Glutamatergic neuron (in vitro differentiated cells): ENCODE results near the gene NOS1AP. TPM values are rescaled to one million over a fixed set of nuclear protein-coding genes. Genes with fewer than 3 reads are reported as not detected.

Experiments used
- DNase-seq: peaks from one replicate; pipeline ENCODE4 v3.0.0; 2022
- H3K27ac Mint-ChIP-seq: one replicate; pipeline ENCODE4 v1.8.0; 2020; ENCODE audit warnings: mild to moderate bottlenecking, mixed read lengths, inconsistent platforms; ENCODE audit not compliant: unreplicated experiment
- H3K27me3 Mint-ChIP-seq: one replicate; pipeline ENCODE4 v1.8.0; 2020; ENCODE audit warnings: mild to moderate bottlenecking, moderate library complexity, mixed read lengths, inconsistent platforms; ENCODE audit not compliant: unreplicated experiment
- H3K36me3 Mint-ChIP-seq: one replicate; pipeline ENCODE4 v1.8.0; 2020; ENCODE audit warnings: mild to moderate bottlenecking, mixed read lengths, inconsistent platforms; ENCODE audit not compliant: unreplicated experiment
- H3K4me1 Mint-ChIP-seq: one replicate; pipeline ENCODE4 v1.8.0; 2020; ENCODE audit warnings: mild to moderate bottlenecking, low read depth, mixed read lengths, inconsistent platforms; ENCODE audit not compliant: unreplicated experiment
- H3K4me3 Mint-ChIP-seq: one replicate; pipeline ENCODE4 v1.8.0; 2020; ENCODE audit warnings: mild to moderate bottlenecking, mixed read lengths, inconsistent platforms; ENCODE audit not compliant: unreplicated experiment
- H3K9me3 Mint-ChIP-seq: one replicate; pipeline ENCODE4 v1.8.0; 2020; ENCODE audit warnings: mild to moderate bottlenecking, moderate library complexity, mixed read lengths, inconsistent platforms; ENCODE audit not compliant: unreplicated experiment
- total RNA-seq: library from RNA; stranded (reverse); fragmentation: NEBNext Ultra II Directional; extraction: Animal tissue kit (Norgen Biotek cat#: 25700); gene quantifications from one replicate; pipeline ENCODE4 v1.2.1, GENCODE V29; 2021; ENCODE audit not compliant: unreplicated experiment
- TF ChIP-seq, protein P1 (sequence below): fragments of 200-600 bp; sonication (generic); IDR thresholded peaks from one replicate; pipeline ENCODE4 v1.5.0; 2021; ENCODE audit not compliant: partially characterized antibody, unreplicated experiment

The NOS1AP gene
- total RNA-seq, 1 donor from 2014 or later, result 12.7 TPM

- Mint-ChIP-seq H3K4me1 (peaks cover 19% of the 10 kb centered on the region), H3K27ac (no peak overlapping the region), H3K4me3 (no peak overlapping the region), H3K9me3 (no peaks in the 10 kb centered on the region), H3K27me3 (no peaks in the 10 kb centered on the region), H3K36me3 (no peaks in the 10 kb centered on the region)
- TF ChIP-seq, protein P1, sequence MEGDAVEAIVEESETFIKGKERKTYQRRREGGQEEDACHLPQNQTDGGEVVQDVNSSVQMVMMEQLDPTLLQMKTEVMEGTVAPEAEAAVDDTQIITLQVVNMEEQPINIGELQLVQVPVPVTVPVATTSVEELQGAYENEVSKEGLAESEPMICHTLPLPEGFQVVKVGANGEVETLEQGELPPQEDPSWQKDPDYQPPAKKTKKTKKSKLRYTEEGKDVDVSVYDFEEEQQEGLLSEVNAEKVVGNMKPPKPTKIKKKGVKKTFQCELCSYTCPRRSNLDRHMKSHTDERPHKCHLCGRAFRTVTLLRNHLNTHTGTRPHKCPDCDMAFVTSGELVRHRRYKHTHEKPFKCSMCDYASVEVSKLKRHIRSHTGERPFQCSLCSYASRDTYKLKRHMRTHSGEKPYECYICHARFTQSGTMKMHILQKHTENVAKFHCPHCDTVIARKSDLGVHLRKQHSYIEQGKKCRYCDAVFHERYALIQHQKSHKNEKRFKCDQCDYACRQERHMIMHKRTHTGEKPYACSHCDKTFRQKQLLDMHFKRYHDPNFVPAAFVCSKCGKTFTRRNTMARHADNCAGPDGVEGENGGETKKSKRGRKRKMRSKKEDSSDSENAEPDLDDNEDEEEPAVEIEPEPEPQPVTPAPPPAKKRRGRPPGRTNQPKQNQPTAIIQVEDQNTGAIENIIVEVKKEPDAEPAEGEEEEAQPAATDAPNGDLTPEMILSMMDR, result no peak
- no peak for DNase-seq
Measured at GRCh38 chr1:162186406-162186805, 116.9 kb downstream of the NOS1AP start.

DNA sequence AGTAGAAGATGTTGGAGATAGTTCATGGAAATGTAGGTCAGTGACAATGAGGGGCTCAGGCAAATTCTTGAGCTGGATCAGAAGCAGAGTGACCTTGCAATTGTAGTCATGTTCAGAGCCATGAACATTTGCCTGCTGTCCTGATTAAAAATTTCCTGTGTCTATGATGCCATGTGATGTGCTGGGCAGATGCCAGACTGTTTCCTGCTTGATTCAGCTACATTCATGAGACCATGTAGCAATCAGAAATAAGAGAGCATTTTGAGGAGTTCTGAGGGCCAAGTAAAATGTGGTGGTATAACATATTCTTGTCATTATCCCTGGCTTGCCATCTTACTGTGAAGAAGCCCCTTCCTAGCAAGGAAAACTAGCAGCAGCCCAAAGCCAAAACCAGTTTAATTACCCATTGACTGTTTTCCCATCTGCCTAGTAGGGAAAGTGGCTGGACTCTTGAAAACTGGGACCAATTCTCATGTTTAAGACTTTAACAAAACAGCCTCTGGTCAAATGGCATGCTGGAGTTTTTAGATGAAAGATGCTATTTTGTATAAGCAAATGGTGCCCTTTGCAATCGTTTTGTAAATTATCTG lies 118.3 kb downstream of the NOS1AP start:
- no peak overlapping the region for H3K4me3 Mint-ChIP-seq
- no peaks in the 10 kb centered on the region for H3K36me3 Mint-ChIP-seq
- no peaks in the 10 kb centered on the region for H3K27me3 Mint-ChIP-seq
- H3K27ac Mint-ChIP-seq, result no peak overlapping the region
- no peaks in the 10 kb centered on the region for H3K9me3 Mint-ChIP-seq
- no peak for DNase-seq
- TF ChIP-seq, protein P1, result no peak
- H3K4me1 Mint-ChIP-seq, result peaks cover 19% of the 10 kb centered on the region

DNA sequence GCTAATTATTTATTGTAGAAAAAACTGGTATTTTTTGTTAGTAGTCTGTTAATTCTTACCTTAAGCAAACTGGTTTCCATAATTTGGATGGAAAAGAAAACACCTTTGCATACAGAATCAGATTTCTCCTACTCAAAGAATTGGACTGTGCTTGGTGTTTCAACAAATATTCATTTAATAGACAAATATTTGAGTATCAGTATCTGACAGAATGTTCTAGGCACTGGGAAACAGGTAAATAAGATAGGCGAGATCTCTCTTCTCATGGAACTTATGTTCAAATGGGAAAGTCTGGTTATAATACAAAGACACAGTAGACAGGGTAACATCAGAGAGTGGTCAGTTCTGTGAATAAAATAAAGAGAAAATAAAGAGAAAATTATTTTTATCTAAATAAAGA lies 119.9 kb downstream of the NOS1AP start:
- H3K27ac Mint-ChIP-seq, result no peak overlapping the region
- H3K9me3 Mint-ChIP-seq, result no peaks in the 10 kb centered on the region
- no peak for DNase-seq
- H3K4me1 Mint-ChIP-seq, result peaks cover 11% of the 10 kb centered on the region
- TF ChIP-seq, protein P1, result no peak
- no peaks in the 10 kb centered on the region for H3K27me3 Mint-ChIP-seq
- no peaks in the 10 kb centered on the region for H3K36me3 Mint-ChIP-seq
- no peak overlapping the region for H3K4me3 Mint-ChIP-seq

DNA sequence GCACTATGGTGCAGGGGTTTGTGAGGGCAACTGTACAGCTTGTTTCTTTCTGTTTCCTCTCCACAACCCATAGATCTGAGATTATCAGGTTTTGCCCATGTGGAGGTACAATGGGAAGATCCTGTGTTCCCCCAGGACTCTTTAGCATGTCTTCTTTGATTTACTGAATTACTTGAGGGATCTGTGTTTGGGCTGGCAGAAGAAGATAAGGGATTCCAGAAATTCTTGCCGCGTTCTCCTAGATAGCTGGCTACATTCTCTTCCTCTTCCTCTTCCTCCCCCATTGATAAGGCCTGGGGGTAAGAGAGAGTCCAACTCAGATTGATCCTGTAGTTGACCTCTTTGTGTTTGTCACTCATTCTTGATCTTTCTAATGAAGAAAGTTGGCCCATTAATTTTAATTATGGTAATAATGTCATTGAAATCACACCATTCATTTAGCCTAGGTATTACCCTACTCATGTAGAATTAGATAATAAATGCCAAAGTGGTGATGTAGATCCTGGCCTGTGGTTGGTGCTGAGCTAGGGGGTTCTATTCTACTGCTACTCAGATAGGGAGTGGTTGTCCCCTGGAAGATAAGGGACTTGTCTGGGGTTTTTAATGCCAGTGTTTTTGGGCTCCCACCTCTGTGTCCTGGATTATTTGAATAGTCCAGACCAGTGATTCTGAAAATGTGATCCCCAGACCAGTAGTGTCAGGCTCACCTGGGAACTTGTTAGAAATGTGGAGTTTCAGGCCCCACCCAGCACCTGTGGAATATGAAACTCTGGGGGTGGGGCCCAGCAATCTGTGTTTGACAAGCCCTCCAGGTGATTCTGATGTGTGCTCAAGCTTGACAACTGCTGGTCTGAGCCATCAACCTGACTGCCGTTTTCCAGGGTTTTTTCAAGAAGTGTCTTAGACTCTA lies 122.2 kb downstream of the NOS1AP start:
- H3K4me3 Mint-ChIP-seq, result no peak overlapping the region
- no peaks in the 10 kb centered on the region for H3K9me3 Mint-ChIP-seq
- no peaks in the 10 kb centered on the region for H3K27me3 Mint-ChIP-seq
- TF ChIP-seq, protein P1, result no peak
- H3K36me3 Mint-ChIP-seq, result no peaks in the 10 kb centered on the region
- no peak for DNase-seq
- H3K27ac Mint-ChIP-seq, result no peak overlapping the region
- peaks cover 5% of the 10 kb centered on the region for H3K4me1 Mint-ChIP-seq

- no peaks in the 10 kb centered on the region for H3K36me3 Mint-ChIP-seq
- no peak for DNase-seq
- no peak overlapping the region for H3K27ac Mint-ChIP-seq
- no peaks in the 10 kb centered on the region for H3K9me3 Mint-ChIP-seq
- no peak overlapping the region for H3K4me3 Mint-ChIP-seq
- TF ChIP-seq, protein P1, result no peak
- H3K4me1 Mint-ChIP-seq, result peaks cover 11% of the 10 kb centered on the region
- no peaks in the 10 kb centered on the region for H3K27me3 Mint-ChIP-seq
Measured at GRCh38 chr1:162192306-162192678, 122.8 kb downstream of the NOS1AP start.
